KOPT-K1 (cell line): Measurements from ENCODE around the gene IER5.

Experiments used
- H3K27ac ChIP-seq: fragments of 200-600 bp; sonication (generic); 2 replicates; pipeline ENCODE4 v1.5.1; 2016; ENCODE audit warnings: antibody characterized with exemption, mild to moderate bottlenecking, low read depth, low read length; ENCODE audit not compliant: poor library complexity, severe bottlenecking
- H3K36me3 ChIP-seq: fragments of 200-600 bp; sonication (generic); 2 replicates; pipeline ENCODE4 v1.5.1; 2017; ENCODE audit warnings: antibody characterized with exemption, mild to moderate bottlenecking, low read length, moderate library complexity; ENCODE audit not compliant: insufficient read depth
- H3K9me3 ChIP-seq: fragments of 200-600 bp; sonication (generic); 2 replicates; pipeline ENCODE4 v1.5.1; 2017; ENCODE audit warnings: antibody characterized with exemption, low read length, mild to moderate bottlenecking; ENCODE audit not compliant: insufficient read depth, poor library complexity, severe bottlenecking

Gene IER5

DNA sequence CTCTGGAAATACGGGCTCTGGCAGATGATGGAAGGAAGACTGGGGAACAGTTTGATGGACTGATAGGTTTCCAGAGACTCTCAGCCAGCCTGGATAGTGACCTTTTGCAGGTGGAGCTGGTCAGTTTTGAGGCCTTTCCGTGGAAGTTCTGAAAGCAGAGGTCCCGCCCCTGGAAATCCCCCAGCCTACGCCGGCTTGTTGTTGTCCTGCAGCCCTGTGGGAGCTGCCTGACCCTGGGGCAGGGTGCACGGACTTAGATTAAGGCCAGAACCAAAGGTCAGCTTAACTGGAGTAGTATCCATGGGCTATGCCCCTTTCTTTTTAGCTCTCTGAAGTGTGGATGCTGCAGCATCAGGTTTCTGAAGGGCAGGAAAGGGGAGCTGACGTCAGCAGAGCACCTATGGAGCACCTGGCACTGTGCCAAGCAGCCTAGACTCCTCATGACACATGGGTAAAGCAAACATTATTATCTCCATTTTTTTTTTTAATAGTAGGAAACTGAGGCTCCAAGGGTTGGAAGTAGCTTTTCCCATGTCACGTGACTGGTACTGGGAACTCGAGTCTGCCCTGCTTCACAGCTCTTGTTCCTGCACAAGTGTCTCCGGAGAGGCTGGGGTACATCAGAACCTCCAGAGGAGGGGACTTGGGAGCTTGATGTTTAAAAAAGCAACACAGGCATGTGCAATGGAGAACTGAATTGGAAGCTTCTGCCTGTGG lies 38.5 kb downstream of the IER5 start:
- no peak overlapping the region for H3K27ac ChIP-seq
- H3K9me3 ChIP-seq: no peaks in the 10 kb centered on the region
- H3K36me3 ChIP-seq: no peaks in the 10 kb centered on the region

DNA sequence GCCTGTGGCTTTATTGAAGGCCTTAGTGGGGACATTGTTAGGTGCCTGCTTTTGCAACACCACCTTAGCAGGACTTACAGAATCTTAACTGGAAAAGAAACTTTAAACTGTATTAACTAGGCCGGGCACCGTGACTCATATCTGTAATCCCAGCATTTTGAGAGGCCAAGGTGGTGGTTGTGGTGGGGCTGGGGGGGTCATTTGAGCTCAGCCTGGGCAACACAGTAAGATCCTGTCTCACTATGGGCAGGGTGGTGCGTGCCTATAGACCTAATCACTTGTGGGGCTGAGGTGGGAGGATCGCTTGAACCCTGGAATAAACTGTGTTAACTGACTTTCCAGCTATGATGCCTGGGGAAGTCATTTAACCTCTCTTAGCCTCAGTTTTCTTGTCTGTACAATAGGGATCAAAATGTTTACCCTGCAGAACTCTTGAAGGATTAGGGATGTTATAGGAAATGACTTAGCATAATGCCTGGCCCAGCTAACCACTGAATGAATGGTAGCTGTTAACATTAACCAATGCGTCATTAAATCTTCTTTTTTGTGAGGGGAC lies 39.5 kb downstream of the IER5 start:
- Histone ChIP-seq H3K27ac (no peak overlapping the region), H3K36me3 (no peaks in the 10 kb centered on the region), H3K9me3 (no peaks in the 10 kb centered on the region)

DNA sequence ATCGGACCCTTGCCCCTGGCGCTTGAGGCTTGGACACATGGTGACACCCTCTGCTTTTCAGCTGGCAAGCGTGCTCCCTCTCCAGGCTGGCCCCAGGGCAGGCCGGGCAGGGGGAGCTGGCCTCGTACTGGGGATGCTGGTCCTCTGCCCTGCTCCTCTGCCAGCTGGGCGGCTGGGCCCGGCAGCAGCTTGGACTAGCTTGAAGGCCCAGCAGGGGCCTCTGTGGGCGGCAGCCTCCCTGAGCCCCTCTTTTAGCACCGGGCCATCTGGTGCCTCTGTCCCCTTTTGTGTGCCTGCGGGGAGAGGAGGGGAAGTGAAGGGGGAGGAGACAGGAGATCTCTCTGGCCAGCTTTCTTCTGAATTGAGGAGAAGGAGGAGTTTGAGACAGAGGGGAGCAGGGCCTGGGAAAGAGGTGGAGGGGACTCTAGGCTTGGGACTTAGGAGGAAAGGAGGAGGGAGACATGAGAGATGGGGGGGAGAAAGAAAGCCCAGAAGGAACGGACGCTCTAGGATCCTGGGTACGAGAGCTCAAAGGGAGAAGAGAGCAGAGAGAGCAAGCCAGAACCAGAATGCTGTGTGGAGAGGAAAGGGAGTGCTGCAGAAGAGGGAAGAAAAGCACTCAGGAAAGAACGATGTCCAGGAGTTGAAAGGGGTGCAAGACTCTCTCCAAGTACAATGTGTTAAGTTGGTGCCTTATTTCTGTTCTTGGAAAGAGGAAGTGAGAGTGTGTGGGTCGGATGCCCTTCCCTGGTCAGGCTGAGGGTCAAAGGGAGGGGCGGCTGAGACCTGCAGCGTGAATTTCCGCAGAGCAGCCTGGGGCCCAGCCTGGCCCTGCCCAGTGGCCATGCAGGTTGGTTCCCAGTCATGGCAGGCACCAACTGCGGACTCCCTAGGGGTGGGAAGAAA lies 40.3 kb downstream of the IER5 start:
- Histone ChIP-seq H3K27ac (peak overlapping the region; percentile 22), H3K9me3 (no peaks in the 10 kb centered on the region), H3K36me3 (no peaks in the 10 kb centered on the region)

DNA sequence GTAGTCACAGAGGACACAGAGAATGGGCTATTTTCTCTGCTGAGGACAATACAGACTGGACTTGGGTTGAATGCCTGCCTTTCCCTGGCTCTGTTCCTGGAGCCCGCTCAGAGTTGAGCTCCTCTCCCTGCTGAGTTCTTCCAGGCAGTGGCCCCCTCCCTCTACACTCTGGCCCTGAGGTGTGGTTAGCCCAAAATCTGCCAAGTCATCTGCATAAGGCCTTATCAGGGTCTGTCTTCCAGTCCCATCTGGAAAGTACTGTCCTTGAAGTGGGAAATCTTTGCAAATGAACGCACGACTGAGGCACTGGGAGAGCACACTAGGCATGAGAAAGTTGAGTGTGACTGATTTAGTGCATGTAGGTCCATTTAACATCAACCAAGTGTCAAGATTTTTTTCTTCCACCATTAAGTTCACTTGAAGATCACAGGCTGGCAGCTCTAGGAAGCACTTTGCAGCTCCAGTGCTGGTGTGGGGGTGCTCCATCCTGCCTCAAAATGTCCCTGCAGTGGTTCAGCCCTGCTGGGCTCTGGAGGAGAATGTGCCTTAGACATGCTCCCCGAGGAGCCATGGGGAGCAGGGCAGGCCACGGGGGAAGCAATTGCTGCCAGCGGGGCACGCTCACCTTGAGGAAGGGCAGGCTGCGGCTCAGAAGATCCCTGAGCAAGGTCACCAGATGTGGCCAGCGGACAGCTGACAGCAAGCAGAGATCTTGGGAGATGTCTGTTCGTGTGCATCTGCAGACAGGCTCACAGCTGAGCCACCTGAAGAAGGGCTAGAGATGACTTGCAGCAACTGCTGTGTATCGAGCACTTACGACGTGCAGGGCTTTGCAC lies 41.5 kb downstream of the IER5 start:
- H3K27ac ChIP-seq: no peak overlapping the region
- no peaks in the 10 kb centered on the region for H3K36me3 ChIP-seq
- no peaks in the 10 kb centered on the region for H3K9me3 ChIP-seq

DNA sequence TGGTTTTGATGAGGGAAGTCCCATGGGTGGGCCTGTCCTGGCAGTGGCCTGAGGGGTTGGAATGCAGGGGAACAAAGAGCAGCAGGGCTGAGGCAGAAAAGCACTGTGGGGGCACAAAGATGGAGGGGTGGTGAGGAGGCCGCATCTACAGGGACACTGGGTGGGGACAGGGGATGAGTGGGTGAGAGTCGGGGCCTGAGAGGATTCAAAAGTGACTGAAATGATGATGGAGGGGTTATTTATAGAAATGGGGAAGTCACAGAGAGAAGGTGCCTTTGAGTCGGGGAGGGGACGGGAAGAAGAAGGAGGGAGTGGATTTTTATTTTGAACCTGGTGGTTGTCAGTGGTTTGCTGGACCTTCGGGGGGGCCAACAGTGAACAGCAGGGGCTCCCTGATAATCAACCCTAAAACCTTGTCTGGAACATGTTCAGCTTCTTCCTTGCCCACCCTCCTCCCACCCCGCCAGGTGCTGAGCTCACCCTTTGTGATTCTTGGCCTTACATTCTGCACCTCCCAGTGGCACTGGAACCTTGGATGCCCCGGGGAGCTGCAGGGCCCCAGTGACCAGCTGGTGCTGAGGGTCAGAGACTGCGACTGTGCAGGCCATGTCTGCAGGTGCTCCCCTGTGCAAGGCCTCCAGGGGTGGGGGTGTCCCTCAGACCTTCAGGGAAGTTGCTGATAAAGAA lies 42.9 kb downstream of the IER5 start:
- Histone ChIP-seq H3K27ac (no peak overlapping the region), H3K9me3 (no peaks in the 10 kb centered on the region), H3K36me3 (no peaks in the 10 kb centered on the region)

DNA sequence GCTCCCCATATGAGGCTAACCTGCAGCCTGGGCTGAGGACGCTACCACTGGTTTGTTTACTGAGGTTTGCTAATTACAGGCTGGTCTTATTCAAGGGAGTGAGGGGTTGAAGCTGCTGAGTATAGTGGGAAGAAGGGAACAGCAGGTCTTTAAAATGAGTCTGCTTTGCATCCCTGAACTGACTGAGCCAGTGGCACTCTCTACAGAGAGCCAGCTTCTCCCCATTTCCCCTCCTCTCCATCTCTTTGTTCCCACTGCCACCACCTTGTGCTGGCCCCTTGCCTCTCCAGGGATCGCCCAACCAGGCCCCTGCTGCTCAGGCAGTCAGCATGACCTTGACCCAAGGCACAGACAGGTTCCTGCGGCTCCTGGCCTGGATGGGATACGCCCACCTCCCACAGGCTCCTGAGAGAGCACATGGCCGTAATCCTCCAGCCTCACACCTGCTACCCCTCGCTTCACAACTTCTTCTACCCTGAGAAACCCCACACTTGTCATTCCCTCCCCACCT lies 45.0 kb downstream of the IER5 start:
- no peak overlapping the region for H3K27ac ChIP-seq

DNA sequence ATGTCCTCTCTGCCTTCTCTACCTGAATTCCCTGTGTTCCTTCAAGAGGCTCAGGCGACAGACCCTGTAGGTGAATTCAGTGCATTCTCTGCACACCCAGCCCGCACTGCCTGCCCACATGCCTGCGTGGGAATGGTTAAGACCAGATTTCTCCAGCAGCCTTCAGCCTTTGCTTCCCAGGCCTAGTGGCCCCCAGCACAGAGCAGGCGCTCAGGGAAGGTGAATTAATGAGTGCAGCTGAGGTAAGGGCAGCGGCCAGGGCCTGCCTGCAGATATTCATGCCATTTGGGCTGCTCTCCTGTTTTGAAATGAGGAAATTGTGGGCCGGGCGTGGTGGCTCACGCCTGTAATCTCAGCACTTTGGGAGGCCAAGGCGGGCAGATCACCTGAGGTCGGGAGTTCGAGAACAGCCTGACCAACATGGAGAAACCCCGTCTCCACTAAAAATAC lies 45.5 kb downstream of the IER5 start:
- H3K27ac ChIP-seq: no peak overlapping the region
- no peaks in the 10 kb centered on the region for H3K9me3 ChIP-seq

More for the DNA sequence above, 45.0 kb downstream of the IER5 start:
- Histone ChIP-seq H3K36me3 (no peaks in the 10 kb centered on the region), H3K9me3 (no peaks in the 10 kb centered on the region)

DNA sequence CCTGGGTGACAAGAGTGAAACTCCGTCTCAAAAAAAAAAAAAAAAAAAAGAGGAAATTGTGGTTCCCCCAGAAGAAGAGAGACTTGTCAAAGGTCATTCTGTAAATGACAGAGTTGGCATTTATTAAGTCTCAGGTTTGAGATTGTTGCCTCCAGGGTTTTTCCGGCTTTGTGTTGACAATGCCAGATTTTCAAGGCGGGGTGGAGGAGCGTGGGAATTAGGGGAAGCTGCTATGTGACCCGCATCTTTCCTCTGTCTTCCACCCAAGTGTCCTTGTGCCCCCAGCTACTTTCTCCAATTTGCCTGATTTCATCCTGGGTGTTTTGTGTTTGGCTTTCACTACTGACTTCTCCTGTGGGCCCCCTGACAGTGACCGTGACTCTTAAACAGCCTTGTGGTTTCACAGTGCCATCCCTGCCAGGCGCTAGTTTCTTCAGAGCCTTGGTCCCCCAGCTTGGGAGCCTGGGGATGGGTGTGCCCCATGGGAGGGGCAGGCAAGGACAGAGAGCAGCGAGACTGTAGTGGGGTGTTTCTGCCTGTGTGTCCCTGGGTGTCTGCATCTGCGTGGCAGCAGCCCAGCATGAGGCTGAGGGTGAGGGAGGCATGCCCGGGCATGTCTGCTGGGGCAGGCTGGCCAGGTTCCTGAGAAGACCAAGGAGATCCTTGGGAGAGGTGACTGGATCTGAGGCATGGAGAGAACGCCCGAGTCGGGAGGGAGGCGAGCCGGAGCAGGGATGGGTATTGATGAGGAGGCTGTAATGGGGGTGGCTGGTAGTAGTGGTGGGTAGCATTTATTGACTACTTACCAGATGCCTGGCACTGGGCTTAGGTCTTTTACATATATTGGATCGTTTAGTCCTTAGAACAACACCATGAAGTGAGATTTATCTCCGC lies 46.3 kb downstream of the IER5 start:
- H3K9me3 ChIP-seq: no peaks in the 10 kb centered on the region
- peak overlapping the region; percentile 45 for H3K27ac ChIP-seq
- no peaks in the 10 kb centered on the region for H3K36me3 ChIP-seq

More for the DNA sequence above, 45.5 kb downstream of the IER5 start:
- no peaks in the 10 kb centered on the region for H3K36me3 ChIP-seq

DNA sequence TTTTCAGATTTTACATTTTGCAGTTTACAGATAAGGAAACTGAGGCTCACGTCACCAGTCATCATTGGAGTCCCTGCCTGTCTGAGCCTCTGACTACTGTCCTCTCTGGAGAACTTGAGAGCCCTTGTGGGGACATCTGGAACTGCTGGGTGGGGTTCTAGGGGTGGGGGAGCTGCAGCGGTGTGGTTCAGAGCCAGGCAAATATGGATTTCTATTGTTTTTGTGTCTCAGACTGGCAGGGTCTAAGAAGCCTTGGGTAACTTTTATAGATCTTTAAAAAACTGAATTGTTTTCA lies 46.9 kb downstream of the IER5 start:
- Histone ChIP-seq H3K36me3 (no peaks in the 10 kb centered on the region), H3K9me3 (no peaks in the 10 kb centered on the region), H3K27ac (peak overlapping the region; percentile 45)

DNA sequence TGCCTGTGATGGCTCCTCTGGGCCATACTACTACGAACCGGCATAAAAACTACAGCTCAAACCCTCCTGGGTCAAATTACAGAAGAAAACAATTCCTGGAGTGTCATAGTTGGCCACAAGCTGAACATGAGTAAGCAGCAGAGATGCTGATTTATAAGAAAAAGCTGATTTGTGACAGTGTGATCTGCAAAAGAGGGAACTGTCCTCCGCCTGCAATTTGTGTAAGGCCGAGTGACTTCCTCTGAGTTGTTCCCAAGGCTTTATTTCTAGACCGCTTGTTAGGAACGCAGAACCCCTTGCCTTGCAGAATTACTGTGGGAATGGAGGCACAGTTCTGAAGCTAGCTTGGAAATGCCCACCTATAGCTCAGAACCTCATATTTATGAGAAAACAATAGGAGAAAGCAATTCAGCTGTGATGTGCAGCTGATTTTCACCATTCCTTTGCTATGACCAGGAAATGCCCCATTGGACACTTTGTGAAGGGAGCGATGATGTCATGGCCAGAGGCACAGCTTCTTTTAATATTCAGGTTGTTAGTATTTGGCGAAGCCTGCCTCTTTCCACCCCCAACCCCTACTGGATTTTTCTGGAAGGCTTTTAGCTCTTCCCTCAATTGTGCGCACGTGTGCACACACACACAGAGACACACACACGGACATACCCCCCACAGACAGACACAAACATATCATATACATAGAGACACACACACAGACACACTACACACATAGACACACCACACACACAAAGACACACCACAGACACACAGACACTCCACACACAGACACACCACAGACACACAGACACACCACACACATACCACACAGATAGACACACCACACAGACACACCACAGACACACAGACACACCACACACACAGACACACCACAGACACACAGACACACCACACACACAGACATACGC lies 47.6 kb downstream of the IER5 start:
- Histone ChIP-seq H3K36me3 (no peaks in the 10 kb centered on the region), H3K27ac (peak overlapping the region; percentile 8), H3K9me3 (no peaks in the 10 kb centered on the region)

DNA sequence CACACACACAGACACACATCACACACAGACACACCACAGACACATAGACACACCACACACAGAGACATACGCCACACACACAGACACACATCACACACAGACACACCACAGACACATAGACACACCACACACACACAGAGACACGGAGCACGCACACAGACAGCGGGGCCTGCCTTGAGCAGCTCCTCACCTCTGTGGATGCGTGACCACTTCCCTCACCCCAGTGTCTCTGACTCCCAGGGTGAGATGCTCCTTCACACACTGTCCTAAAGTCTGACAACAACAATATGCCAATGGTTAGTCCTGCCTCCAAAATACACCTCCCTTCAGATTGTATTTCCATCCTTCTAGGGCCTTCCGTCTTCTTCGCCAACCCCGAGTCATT lies 48.2 kb downstream of the IER5 start:
- Histone ChIP-seq H3K9me3 (no peaks in the 10 kb centered on the region), H3K36me3 (no peaks in the 10 kb centered on the region), H3K27ac (no peak overlapping the region)

DNA sequence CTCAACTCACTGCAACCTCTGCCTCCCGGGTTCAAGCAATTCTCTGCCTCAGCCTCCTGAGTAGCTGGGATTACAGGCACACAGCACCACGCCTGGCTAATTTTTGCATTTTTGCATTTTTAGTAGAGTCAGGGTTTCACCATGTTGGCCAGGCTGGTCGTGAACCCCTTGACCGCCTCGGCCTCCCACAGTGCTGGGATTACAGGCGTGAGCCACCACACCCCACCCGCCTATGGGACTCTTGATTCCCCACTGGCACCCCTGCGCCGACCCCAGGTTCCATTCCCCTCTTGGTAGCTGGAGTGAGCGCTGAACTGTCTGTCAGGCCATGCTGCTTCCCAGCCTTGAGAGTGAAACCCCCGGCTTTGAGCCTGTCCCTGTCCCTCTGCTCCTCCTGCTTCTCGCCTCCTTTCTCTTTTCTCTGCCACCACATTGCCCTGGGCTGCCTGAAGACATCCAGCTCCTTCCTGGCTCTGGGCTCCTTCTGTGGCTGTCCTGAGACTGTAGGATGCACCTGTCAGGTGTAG lies 48.8 kb downstream of the IER5 start:
- H3K9me3 ChIP-seq: no peaks in the 10 kb centered on the region
- no peak overlapping the region for H3K27ac ChIP-seq
- H3K36me3 ChIP-seq: no peaks in the 10 kb centered on the region
